GM20000 (cell line): ENCODE measurements around the gene PIGC.

ENCODE experiments used
- DNase-seq: peaks from one replicate; pipeline ENCODE4 v3.0.0; 2012; ENCODE audit warnings: low spot score
- CTCF ChIP-seq: IDR thresholded peaks from 2 replicates; pipeline ENCODE4 v1.5.1; 2012; ENCODE audit warnings: mild to moderate bottlenecking, control low read depth; ENCODE audit errors: extremely low read depth, missing control alignments

The PIGC gene

GRCh38 chr1:172416496-172417035 is 27.3 kb downstream of the PIGC start:
- DNase-seq = no peak
- TF ChIP-seq CTCF = no peak

DNA sequence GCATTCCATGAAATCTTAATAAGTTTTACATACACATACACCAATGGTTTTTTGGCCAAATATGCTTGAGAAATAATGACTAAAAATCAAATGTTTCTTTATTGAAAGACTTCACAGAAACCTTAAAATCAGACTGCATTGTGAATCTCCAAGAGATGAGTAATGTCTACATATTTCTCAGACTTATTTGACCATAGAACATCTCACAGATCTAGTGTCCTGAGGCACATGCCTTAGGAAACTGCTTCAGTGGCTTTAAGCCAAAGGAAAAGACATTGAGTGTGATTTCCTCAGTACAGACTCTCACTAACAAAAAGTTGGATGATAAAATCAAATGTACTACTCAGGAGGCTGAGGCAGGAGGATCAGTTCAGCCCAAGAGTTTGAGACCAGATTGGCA is 29.5 kb downstream of the PIGC start:
- no peak for TF ChIP-seq CTCF
- no peak for DNase-seq

GRCh38 chr1:172411791-172412338 is 32.0 kb downstream of the PIGC start:
- no peak for TF ChIP-seq CTCF
- no peak for DNase-seq

GRCh38 chr1:172410027-172410426 is 33.8 kb downstream of the PIGC start:
- no peak for TF ChIP-seq CTCF

DNA sequence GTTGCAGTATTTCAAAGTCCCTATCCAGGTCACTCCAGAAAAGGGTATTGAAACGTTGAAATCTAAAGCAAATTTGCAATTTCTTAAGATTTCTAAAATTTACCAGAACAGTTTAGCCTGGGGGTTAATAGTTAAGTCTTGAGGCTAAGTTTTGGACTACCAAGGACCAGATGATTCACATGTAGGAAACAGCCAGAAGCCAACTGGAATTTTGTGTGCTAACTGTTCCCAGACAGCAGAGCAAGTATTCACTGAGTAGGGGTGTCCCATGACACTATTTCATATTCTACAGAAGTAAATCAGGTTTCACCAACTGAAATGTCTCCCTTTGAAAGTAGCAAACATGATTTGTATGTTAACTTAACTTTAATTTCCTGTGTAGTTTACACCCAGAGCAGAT is 34.9 kb downstream of the PIGC start:
- no peak for TF ChIP-seq CTCF
- DNase-seq = no peak

More at GRCh38 chr1:172410027-172410426, 33.8 kb downstream of the PIGC start:
- no peak for DNase-seq

DNA sequence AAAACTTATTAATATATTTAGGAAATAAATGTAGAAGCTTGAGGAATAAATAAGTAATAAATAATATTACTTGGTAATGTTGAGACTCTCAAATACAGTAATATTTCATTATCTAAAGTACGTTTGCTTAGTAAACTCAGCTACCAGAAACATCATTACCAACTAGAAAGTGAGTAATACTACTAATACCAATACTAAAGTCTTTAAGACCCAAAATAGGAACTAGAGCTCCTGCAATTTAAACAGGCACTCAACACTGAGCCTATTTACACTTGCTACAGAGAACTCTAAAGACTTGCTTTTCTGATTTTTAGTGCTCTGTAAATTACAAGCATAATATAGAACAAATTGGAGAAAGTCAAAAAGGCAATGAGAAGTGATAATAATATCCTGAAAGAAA is 36.9 kb downstream of the PIGC start:
- TF ChIP-seq CTCF = no peak

DNA sequence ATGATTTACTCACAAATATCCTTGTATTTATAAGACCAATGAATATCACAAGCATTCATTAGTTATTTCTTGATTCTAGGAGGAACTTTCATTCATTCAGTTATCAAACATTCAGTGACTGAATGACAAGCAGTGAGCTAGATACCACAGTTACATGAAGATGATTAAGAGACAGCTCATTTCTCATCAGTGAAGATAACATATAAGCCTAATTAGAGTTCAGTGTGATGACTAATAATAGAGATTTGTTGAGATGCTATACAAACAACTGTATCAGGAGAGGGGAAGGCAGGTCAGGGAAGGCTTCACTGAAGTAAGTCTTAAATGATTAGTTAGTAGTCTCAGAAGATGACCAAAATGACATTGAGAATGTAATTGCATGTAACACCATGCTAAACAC is 38.0 kb downstream of the PIGC start:
- no peak for TF ChIP-seq CTCF
- no peak for DNase-seq

More for the DNA sequence above, 36.9 kb downstream of the PIGC start:
- DNase-seq = no peak
